Kidney epithelial cell (primary cell): ENCODE results near the gene SASH3. TPM values are rescaled to one million over a fixed set of nuclear protein-coding genes. Genes with fewer than 3 reads are reported as not detected.

Source experiments
- DNase-seq: peaks from one replicate; pipeline ENCODE4 v3.0.0-alpha.2; 2010; ENCODE audit warnings: low read depth
- H3K27me3 ChIP-seq: 2 replicates; pipeline ENCODE4 v1.6.0; 2011; ENCODE audit warnings: low read length; ENCODE audit not compliant: control insufficient read depth, insufficient read depth
- H3K36me3 ChIP-seq: 2 replicates; pipeline ENCODE4 v1.5.1; 2011; ENCODE audit warnings: low read length; ENCODE audit not compliant: control insufficient read depth, insufficient read depth
- H3K4me3 ChIP-seq: 2 replicates; pipeline ENCODE4 v1.5.1; 2011; ENCODE audit warnings: low read depth, mild to moderate bottlenecking, control low read depth, low read length
- total RNA-seq: library from RNA; depleted of rRNA; stranded (reverse); fragments of >200 nt; gene quantifications from 2 replicates; pipeline ENCODE4 v1.2.3, GENCODE V29; 2015
- TF ChIP-seq, protein P1 (sequence below): IDR thresholded peaks from 2 replicates; pipeline ENCODE4 v1.5.1; 2011; ENCODE audit warnings: mild to moderate bottlenecking, moderate library complexity, low read length, control low read depth, inconsistent platforms; ENCODE audit not compliant: insufficient read depth, poor library complexity, severe bottlenecking

The SASH3 gene
- total RNA-seq, 1 donor from 2014 or later, result not detected

DNA sequence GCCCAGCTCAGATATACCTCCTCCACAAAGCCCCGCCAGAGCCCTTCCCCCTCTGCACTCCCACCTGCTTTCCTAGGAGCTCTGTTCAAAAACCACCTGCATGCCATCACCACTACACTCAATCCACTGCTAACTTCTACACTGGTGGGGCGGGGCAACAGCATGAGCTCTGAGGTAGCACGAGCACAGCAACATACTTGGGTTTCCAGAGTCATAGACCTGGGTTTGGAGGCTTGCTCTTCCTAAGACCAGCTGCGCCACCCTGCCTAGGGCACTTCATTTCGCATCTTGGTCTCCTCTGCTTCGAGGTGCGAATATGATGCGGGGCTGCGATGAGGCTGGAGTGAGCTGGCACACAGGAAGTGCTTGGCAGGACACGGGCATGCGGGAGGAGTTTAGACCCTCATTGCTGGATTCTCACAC lies 3.6 kb downstream of the SASH3 start:
- Histone ChIP-seq H3K27me3 (no peaks in the 10 kb centered on the region), H3K4me3 (no peak overlapping the region), H3K36me3 (no peaks in the 10 kb centered on the region)
- TF ChIP-seq, protein P1, sequence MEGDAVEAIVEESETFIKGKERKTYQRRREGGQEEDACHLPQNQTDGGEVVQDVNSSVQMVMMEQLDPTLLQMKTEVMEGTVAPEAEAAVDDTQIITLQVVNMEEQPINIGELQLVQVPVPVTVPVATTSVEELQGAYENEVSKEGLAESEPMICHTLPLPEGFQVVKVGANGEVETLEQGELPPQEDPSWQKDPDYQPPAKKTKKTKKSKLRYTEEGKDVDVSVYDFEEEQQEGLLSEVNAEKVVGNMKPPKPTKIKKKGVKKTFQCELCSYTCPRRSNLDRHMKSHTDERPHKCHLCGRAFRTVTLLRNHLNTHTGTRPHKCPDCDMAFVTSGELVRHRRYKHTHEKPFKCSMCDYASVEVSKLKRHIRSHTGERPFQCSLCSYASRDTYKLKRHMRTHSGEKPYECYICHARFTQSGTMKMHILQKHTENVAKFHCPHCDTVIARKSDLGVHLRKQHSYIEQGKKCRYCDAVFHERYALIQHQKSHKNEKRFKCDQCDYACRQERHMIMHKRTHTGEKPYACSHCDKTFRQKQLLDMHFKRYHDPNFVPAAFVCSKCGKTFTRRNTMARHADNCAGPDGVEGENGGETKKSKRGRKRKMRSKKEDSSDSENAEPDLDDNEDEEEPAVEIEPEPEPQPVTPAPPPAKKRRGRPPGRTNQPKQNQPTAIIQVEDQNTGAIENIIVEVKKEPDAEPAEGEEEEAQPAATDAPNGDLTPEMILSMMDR, result no peak
- DNase-seq, result no peak

DNA sequence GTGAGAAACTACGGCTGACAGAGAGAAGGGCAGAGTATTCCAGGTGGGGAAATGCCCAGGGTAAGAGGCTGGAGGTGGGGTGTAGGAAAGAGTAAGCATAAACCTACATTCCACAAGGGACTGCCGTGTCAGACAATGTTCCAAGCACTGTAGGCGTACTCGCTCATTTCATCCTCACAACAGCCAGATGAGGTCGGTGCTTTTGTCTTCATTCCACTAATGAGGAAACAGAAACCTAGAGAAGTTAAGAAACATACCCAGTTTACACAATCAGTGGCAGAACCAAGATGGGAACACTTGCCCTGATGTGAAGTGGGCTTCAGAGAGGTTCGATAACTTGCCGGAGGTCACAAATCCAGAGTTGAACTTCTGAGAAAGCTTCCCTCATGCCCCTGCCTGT lies 4.6 kb downstream of the SASH3 start:
- no peaks in the 10 kb centered on the region for H3K27me3 ChIP-seq
- no peaks in the 10 kb centered on the region for H3K36me3 ChIP-seq
- TF ChIP-seq, protein P1, result no peak
- H3K4me3 ChIP-seq, result no peak overlapping the region
- DNase-seq, result no peak

DNA sequence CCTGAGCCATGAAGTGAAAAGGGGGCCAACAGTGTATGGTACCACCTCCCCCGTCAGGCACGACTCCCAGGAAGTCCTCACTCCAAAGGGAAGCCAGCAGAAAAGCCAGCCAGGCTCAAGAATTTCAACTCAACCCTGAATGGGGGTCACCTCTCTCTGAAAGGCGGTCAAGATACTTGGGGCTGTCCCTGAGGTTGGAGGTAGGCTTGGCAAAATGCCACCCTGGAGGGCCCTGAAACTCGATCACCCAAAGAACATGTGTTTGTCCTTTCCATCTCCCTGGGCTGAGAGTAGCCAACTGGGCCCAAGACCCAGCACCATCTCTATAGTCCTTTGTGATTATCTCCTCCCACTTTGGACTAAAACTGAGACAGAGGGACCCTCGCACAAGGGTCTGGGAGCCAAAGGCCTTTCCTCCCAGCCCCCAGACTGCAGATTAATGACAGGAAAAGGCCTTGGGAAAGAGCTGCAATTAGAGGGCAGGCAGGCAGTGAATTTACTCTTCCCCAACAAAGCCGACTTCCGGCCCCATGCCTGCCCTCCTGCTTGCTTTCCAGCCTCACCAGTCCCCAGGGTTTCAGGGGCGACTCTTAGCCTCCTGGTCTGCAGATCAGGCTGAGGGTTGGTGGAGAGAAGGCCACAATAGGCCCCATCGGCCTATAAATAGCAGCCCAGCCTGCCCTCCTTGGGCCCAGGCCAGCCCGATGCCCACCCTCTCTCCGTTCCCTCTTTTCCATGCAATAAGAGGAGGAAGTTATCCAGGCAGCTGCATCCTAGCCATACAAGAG lies 5.6 kb downstream of the SASH3 start:
- TF ChIP-seq, protein P1, result no peak
- no peaks in the 10 kb centered on the region for H3K36me3 ChIP-seq
- no peak for DNase-seq

DNA sequence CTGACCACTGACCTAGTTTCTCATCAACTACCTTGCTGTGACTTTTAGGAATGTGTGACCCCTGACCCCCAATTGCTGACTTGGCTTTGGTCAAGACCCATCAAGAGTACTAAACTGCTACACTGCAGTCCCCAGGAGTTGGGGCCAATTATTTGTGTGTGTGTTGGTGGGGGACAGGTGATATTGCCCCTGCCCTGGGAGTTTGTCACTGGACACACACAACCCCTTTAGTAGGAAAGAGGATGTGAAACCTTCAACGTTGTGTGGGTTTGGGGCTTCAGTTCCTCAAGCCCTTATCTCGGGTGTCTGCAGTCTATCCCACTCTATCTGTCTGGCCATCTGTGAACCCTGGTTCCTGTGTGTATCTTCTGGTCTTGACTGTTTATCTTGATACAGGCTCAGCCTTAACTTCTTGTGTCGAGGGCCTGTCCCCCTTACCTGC lies 6.5 kb downstream of the SASH3 start:
- Histone ChIP-seq H3K27me3 (no peaks in the 10 kb centered on the region), H3K36me3 (no peaks in the 10 kb centered on the region), H3K4me3 (no peak overlapping the region)
- TF ChIP-seq, protein P1, result no peak
- DNase-seq, result no peak

More for the DNA sequence above, 5.6 kb downstream of the SASH3 start:
- no peaks in the 10 kb centered on the region for H3K27me3 ChIP-seq
- H3K4me3 ChIP-seq, result no peak overlapping the region

DNA sequence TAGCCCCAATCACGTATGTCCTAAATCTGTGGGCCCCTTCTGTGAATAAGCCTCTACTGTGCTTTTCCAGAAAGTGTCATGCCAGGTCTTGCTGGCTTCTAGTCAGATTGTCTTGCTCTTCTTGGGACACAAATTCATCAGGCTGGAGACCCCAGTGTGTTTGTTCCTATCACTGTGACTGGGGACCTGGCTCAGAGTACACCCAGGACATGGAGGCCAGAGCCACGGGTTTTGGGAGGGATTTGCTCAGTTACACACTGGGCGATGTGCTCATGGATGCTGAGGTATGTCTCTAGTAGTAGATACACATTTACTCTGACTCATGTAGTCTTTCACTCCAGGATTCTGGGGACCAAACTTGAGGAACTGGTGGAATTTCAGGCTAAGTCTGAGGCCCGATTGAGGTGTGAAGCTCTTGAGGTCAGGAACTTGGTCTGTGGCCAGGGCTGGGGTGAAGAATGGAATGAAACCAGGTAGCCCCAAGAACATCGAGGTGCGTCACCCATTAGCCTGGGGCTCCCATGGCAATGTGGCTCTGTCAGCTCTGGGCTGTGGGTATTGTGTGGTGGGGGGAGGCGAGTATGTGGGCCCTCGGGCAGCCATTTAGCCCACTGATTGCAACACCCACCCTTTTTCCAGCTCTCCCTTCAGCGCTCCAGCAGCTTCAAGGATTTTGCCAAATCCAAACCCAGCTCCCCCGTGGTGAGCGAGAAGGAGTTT lies 7.7 kb downstream of the SASH3 start:
- no peaks in the 10 kb centered on the region for H3K27me3 ChIP-seq
- no peaks in the 10 kb centered on the region for H3K36me3 ChIP-seq
- no peak overlapping the region for H3K4me3 ChIP-seq
- no peak for DNase-seq
- TF ChIP-seq, protein P1, result no peak
